CD4-positive, alpha-beta T cell treated with Interleukin-6 for 4 hours (primary cell): ENCODE data around the gene ANO3.

ENCODE experiments used
- DNase-seq: peaks from one replicate; pipeline ENCODE4 v3.0.0-alpha.2; 2020; ENCODE audit warnings: mixed read lengths

Gene ANO3

GRCh38 chr11:26365284-26365683, 33.4 kb downstream of the ANO3 start:
- DNase-seq, result no peak

DNA sequence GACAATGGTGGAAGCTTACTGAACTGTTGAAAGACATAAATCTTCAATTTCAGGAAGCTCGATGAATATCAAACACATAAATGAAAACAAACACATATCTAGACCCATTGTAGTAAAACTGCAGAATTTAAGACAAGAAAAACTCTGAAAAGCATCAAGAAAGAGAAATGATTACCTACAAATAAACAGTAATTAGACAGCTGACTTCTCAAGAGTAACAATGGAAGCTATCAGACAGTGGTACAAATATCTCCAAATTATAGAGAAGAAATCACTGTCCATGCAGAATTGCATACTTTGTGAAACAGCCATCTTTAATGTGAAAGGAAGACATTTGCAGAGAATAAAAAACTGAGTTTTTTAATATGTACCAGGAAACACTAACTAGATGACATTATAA, 45.7 kb downstream of the ANO3 start:
- DNase-seq, result no peak

GRCh38 chr11:26399336-26399735, 67.4 kb downstream of the ANO3 start:
- DNase-seq, result no peak

DNA sequence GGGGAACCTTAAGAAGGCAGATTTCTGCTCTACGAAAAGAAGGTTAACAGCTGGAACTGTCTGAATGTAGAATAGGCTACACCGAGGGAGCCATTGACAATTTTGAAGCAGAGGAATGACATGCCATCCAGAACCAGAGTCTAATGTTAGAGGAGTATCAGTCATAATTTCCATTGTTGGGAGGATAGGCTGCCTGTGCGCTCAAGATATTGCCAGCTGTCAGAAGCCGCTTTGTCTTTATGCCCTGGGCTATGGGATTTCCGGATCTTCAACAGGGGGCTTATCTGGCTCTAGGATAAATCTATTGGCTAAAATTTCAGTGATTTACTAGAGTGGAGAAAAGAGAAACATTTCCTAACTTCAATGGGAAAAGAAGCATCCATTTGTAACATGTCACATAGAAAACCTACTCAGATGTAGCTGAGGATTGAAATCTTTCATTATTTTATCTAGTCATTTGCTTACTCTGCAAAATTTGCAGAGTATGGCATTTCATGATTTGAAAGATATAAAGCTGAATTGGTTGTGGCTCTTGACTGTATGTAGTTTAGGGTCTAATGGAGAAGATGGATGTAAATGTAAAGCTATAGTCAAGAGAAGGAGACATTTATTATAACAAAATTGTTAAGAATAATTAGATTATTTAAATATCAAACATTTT, 78.9 kb downstream of the ANO3 start:
- no peak for DNase-seq

DNA sequence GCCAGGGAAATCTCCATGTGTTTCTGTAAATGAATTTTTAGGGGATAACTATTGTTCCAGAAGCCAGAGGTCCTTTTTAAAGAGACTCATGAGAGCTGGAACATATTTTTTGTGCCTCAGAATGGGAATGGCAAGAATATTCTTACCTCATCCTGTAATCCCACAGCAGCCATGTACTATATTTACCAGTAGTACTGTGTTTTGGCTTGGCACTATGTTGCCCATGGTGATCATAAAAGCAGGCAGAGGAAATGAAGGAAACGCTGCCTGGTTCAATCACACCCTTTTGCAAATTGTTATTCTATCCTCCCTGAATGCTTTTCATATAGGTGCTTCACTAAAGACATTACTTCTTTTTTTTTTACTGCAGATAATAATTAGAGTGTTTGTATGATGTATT, 81.0 kb downstream of the ANO3 start:
- DNase-seq, result no peak

GRCh38 chr11:26418386-26418912, 86.5 kb downstream of the ANO3 start:
- no peak for DNase-seq

DNA sequence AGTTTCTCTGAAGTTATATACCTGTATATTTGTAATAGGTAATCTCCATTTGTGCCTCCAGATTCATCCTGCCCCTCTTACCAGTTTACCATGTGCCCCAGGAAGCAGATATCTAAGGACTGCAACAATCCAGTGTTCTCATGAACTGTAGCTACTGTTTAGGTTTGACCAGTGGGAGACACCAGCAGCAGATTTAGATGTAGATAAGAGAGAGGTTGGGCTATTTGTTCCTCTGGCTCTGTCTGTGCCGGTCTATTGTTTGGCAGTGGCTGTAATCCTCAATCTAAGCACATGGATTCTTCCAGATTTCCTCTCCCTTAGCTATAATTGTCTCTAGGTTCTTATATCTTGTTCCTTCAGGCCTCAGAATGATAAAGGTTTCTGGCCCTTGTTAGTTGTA, 88.4 kb downstream of the ANO3 start:
- no peak for DNase-seq

GRCh38 chr11:26424255-26424654, 92.3 kb downstream of the ANO3 start:
- no peak for DNase-seq

GRCh38 chr11:26439854-26440253, 107.9 kb downstream of the ANO3 start:
- DNase-seq, result no peak

DNA sequence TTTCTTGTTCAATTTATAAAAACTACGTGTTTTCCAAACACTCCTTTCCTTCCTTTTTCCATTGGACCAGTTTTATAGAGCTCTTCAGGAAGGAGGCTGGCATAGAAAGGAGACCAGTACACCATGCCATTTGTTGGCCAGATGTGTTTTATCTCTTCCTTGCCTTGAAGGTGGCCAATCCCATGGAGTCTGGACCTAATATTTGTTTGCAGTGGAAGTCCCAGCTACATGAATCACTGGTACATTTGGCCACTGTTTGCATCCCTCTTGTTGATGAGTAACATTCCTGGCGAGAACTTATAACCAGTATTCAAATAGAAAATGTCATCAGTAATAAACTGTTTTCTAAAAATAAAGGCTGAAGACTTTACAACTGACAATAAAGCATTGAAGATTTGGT, 110.2 kb downstream of the ANO3 start:
- DNase-seq, result no peak

DNA sequence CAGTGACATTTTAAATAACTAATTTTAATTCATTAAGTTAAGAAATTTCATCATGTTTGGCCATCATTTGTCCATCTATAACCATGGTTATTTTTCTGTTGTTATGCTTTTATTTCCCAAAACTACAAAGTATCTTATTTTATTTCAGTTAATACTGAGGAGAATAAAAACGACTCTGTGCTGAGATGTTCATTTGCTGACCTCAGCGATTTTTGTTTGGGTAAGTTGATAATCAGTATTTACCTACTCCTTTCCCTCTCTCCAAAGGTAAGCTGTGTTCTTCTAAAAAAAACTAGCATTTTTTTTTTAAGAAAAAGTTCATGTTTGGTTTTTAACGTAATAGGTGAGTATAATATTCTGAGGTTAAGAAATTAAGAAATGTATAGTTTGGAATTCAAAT, 111.7 kb downstream of the ANO3 start:
- DNase-seq, result no peak

- no peak for DNase-seq
Measured at GRCh38 chr11:26457636-26458035, 125.7 kb downstream of the ANO3 start.

DNA sequence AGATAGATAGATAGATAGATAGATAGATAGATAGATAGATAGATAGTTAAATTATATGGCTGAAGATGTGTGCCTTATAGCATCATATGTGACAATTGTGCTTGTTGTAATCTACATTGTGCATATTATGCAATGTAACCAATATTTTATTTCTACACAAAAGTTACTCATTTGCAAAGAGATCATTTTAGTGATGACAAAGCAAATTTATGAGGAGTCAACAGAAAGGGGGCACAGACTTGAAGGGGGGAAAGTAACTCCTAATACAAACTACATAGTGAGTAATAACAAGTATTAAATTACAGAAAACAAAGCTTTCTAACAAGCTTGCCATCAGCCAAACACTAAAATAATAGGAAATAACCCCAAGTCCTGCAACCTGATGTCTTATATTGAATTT, 133.3 kb downstream of the ANO3 start:
- no peak for DNase-seq

GRCh38 chr11:26467506-26467905, 135.6 kb downstream of the ANO3 start:
- no peak for DNase-seq

GRCh38 chr11:26470992-26471391, 139.1 kb downstream of the ANO3 start:
- no peak for DNase-seq

- DNase-seq, result no peak
Measured at GRCh38 chr11:26473216-26474194, 141.6 kb downstream of the ANO3 start.

GRCh38 chr11:26474401-26474800, 142.5 kb downstream of the ANO3 start:
- no peak for DNase-seq

DNA sequence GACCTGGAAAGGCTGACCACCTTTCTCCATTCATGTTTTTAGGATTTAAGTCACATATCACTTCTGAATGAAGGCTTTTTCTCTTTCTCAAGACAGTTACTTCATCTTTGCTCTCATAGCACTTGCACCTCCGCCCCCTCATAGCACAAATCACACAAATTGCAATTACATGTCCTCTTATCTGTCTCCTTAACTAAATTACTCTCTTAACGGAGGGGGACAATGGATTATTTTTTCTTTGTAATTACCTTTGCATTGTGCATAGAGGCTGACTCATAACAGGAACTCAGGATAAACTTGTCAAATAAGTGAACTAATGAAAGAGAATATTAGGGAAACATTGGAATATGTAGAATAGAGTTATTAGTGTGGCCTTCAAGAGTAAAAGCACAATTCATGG, 145.5 kb downstream of the ANO3 start:
- no peak for DNase-seq

- no peak for DNase-seq
Measured at GRCh38 chr11:26478710-26479109, 146.8 kb downstream of the ANO3 start.

DNA sequence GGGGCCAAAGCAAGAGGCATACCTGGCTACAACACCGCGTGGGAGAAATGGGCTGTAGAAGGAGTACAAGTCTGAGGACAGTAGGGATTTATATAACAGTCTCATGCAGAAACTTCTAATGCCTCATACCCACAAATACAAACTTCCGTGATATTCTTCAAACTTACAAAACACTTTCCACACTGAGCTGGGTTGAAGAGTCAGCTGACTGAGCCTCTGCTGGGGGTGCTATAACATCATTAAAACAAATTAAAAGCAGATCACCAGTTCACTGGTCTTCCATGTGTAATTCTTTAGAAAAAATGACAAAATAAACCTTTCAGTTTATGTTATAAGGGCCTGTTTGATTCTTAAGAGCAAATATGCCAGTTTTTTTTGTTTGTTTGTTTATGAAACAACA, 148.1 kb downstream of the ANO3 start:
- no peak for DNase-seq

- DNase-seq, result no peak
Measured at GRCh38 chr11:26483108-26483507, 151.2 kb downstream of the ANO3 start.

DNA sequence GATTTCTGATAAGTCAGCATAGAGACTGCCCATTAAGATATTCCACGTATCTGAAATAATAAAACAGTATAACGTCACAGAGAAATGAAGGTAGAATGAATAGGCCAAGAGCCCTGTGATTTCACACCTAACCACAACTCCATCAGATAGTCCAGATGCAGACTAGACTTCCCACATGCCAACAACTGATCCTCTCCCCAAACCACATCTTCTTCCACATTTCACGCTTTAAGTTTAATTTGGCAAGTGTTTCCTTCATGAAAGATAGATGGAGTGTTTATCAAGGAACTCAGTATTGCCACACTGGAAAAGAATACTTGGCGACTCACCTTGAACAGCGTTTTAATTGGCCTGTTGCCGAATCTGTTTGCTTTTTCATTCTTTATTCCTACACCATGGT, 158.6 kb downstream of the ANO3 start:
- DNase-seq, result no peak

GRCh38 chr11:26493616-26494015, 161.7 kb downstream of the ANO3 start:
- DNase-seq, result no peak

- no peak for DNase-seq
Measured at GRCh38 chr11:26507229-26507628, 175.3 kb downstream of the ANO3 start.
